CD4-positive, alpha-beta T cell (primary cell): Measurements from ENCODE around the gene KIAA1217. TPM values are rescaled to one million over a fixed set of nuclear protein-coding genes. Genes with fewer than 3 reads are reported as not detected.

Source experiments
- ATAC-seq: fragments of 200-7000 bp; cut with Tn5 transposase; one replicate; pipeline ENCODE4 v1.10.0; 2022; ENCODE audit warnings: mild to moderate bottlenecking; ENCODE audit not compliant: poor library complexity
- CTCF ChIA-PET: fragments of 350-600 bp; sonication (Branson Sonifier 250); formaldehyde crosslinking; loops from one replicate; lab custom pipeline; 2021; ENCODE audit warnings: antibody characterized with exemption, inconsistent platforms; lab: Charles Lee
- POLR2A ChIA-PET: fragments of 350-600 bp; sonication (Branson Sonifier 250); formaldehyde crosslinking; loops from one replicate; lab custom pipeline; 2021; ENCODE audit warnings: antibody characterized with exemption, inconsistent platforms; lab: Charles Lee
- DNase-seq, 14 experiments: peaks; one replicate each; pipeline ENCODE4 v3.0.0-alpha.2; 2013 to 2020; ENCODE audit warnings: mixed read lengths in 2 of 14
- H3K27ac ChIP-seq, 2 donors: one replicate each; pipeline versions ENCODE4 v1.5.1 to v1.7.0; 2013; ENCODE audit warnings: low read length in 2 of 2, low read depth in 1 of 2, mild to moderate bottlenecking in 1 of 2
- H3K27me3 ChIP-seq, 2 experiments: 1 replicate in 1 of 2; 2 replicates in 1 of 2; pipeline versions ENCODE4 v1.6.1 to v1.7.0; 2013; ENCODE audit warnings: low read length in 2 of 2, control low read depth in 1 of 2, mild to moderate bottlenecking in 1 of 2, moderate library complexity in 1 of 2; ENCODE audit not compliant: insufficient read depth in 2 of 2, control insufficient read depth in 1 of 2
- H3K36me3 ChIP-seq: one replicate; pipeline ENCODE4 v1.6.1; 2013; ENCODE audit warnings: low read length, control low read depth; ENCODE audit not compliant: insufficient read depth
- H3K4me1 ChIP-seq: one replicate; pipeline ENCODE4 v1.6.1; 2013; ENCODE audit warnings: low read length, control low read depth; ENCODE audit not compliant: insufficient read depth
- H3K4me3 ChIP-seq: one replicate; pipeline ENCODE4 v1.5.1; 2013; ENCODE audit warnings: mild to moderate bottlenecking, low read length, moderate library complexity
- H3K9me3 ChIP-seq, 2 experiments: 1 replicate in 1 of 2; 2 replicates in 1 of 2; pipeline versions ENCODE4 v1.6.1 to v1.7.0; 2013; ENCODE audit warnings: low read length in 2 of 2, mild to moderate bottlenecking in 2 of 2, control low read depth in 1 of 2, moderate library complexity in 1 of 2; ENCODE audit not compliant: control insufficient read depth in 1 of 2, insufficient read depth in 1 of 2
- H3K27ac Mint-ChIP-seq: one replicate; pipeline ENCODE4 v1.8.0; 2020; ENCODE audit warnings: mixed read lengths
- H3K27me3 Mint-ChIP-seq: one replicate; pipeline ENCODE4 v1.8.0; 2021; ENCODE audit warnings: mixed read lengths
- H3K36me3 Mint-ChIP-seq: one replicate; pipeline ENCODE4 v1.8.0; 2021; ENCODE audit warnings: low read depth, mixed read lengths
- H3K4me1 Mint-ChIP-seq: one replicate; pipeline ENCODE4 v1.8.0; 2021; ENCODE audit warnings: low read depth, mixed read lengths
- H3K4me3 Mint-ChIP-seq: one replicate; pipeline ENCODE4 v1.8.0; 2020; ENCODE audit warnings: mild to moderate bottlenecking, mixed read lengths
- H3K9me3 Mint-ChIP-seq: one replicate; pipeline ENCODE4 v1.8.0; 2020; ENCODE audit warnings: mixed read lengths
- intact Hi-C, 2 experiments: fragments of 100-400 bp; cut with DNase I in 1 of 2; cut with micrococcal nuclease in 1 of 2; formaldehyde crosslinking; loops; one replicate each; pipeline versions ENCODE4 v1.15.1 to v1.9.0; 2023 to 2025; cut with DNase I, micrococcal nuclease
- total RNA-seq, 174 experiments: library from RNA in 2 of 174; stranded (reverse) in 2 of 174; gene quantifications; one replicate each; pipeline ENCODE4 v1.2.3 and lab custom pipeline; 2021 to 2026
- TF ChIP-seq, protein P1 (sequence below): fragments of 200-600 bp; IDR thresholded peaks from one replicate; pipeline ENCODE4 v1.8.0; 2022; ENCODE audit warnings: antibody characterized with exemption, mild to moderate bottlenecking

KIAA1217 gene
- total RNA-seq, 2 experiments from 2014 or later: not detected

DNA sequence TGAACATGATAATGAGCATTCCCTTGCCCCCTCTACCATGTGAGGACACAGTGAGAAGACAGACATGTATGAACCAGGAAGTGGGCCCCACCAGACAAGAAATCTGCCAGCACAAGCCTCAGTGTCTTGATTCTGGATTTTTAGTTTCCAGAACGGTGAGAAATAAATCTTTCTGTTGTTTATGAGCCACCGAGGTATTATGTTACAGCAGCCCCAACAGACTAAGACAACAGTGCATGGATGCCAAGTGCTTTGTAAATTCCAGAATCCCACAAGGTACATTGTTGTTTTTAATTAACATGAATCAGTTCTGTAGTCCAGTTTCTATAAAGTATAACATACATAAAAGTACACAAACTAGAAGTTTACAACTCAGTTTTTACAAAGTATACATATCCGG, 352.5 kb downstream of the KIAA1217 start:
- H3K4me3 ChIP-seq: no peak overlapping the region
- no peak overlapping the region for H3K27ac ChIP-seq
- H3K9me3 Mint-ChIP-seq: no peaks in the 10 kb centered on the region
- H3K27me3 ChIP-seq: no peaks in the 10 kb centered on the region
- H3K4me3 Mint-ChIP-seq: no peak overlapping the region
- intact Hi-C loops: no loop called here
- no peaks in the 10 kb centered on the region for H3K36me3 ChIP-seq
- H3K9me3 ChIP-seq: no peaks in the 10 kb centered on the region
- TF ChIP-seq, protein P1, sequence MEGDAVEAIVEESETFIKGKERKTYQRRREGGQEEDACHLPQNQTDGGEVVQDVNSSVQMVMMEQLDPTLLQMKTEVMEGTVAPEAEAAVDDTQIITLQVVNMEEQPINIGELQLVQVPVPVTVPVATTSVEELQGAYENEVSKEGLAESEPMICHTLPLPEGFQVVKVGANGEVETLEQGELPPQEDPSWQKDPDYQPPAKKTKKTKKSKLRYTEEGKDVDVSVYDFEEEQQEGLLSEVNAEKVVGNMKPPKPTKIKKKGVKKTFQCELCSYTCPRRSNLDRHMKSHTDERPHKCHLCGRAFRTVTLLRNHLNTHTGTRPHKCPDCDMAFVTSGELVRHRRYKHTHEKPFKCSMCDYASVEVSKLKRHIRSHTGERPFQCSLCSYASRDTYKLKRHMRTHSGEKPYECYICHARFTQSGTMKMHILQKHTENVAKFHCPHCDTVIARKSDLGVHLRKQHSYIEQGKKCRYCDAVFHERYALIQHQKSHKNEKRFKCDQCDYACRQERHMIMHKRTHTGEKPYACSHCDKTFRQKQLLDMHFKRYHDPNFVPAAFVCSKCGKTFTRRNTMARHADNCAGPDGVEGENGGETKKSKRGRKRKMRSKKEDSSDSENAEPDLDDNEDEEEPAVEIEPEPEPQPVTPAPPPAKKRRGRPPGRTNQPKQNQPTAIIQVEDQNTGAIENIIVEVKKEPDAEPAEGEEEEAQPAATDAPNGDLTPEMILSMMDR: no peak
- H3K4me1 Mint-ChIP-seq: peaks cover 3% of the 10 kb centered on the region
- ChIA-PET CTCF (no interaction called here), POLR2A (no interaction called here)
- peaks cover 4% of the 10 kb centered on the region for H3K27me3 Mint-ChIP-seq
- peaks cover 4% of the 10 kb centered on the region for H3K4me1 ChIP-seq
- H3K36me3 Mint-ChIP-seq: no peaks in the 10 kb centered on the region
- no peak for DNase-seq
- ATAC-seq: no peak
- H3K27ac Mint-ChIP-seq: no peak overlapping the region

DNA sequence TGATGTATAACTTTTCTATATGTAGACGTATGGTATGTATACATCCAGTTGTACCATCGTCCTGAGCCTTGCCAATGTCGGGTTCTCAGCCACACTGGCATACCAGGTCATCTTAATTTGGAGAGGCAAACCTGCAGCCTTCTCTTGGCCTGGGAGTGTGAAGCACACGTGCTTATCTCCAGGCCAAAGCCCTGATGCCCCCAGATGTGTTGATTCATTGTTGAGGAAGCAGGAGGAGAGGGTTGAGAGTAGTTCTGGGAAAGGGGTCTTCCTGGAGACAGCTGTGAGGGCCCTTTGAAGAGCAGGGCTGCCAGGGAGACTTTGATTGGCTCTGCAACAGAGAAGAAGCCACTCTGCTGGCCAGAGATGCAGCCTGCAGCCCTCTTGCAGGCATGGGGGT, 359.1 kb downstream of the KIAA1217 start:
- DNase-seq: no peak
- Mint-ChIP-seq H3K36me3 (no peaks in the 10 kb centered on the region), H3K9me3 (no peaks in the 10 kb centered on the region), H3K4me3 (no peak overlapping the region), H3K4me1 (no peaks in the 10 kb centered on the region), H3K27ac (no peak overlapping the region), H3K27me3 (peaks cover 21% of the 10 kb centered on the region)
- H3K4me3 ChIP-seq: no peak overlapping the region
- ATAC-seq: no peak
- no peaks in the 10 kb centered on the region for H3K4me1 ChIP-seq
- intact Hi-C loops: no loop called here
- no peaks in the 10 kb centered on the region for H3K9me3 ChIP-seq
- no peaks in the 10 kb centered on the region for H3K36me3 ChIP-seq
- ChIA-PET POLR2A (no interaction called here), CTCF (no interaction called here)
- H3K27ac ChIP-seq: no peak overlapping the region
- TF ChIP-seq, protein P1: no peak
- peaks cover 5 to 6% of the 10 kb centered on the region in 2 experiments for H3K27me3 ChIP-seq

DNA sequence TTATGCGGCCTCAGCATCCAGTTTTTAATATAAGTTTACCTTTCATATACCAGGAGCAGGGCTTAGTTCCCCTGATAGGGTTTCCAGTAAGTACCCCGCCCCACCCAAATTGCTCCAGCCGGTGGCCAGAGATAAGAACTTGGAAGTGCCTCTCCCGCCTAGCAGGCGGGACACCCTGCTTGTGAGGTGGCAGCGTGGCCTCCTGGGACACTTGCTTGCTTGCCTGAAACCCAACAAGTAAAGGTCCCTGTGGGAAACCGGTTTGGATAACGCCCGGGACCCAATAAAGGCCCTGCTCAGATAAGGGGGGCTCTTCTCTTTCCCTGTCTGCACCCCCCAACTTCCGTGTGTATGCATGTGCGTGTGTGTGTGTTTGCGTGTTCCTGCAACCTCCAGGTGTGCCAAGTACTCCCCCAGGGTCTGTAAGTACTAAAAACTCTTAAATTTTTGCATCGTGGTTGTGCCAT, 360.4 kb downstream of the KIAA1217 start:
- Histone ChIP-seq H3K27me3 (peaks cover 5 to 6% of the 10 kb centered on the region in 2 experiments), H3K36me3 (no peaks in the 10 kb centered on the region), H3K4me1 (no peaks in the 10 kb centered on the region), H3K9me3 (no peaks in the 10 kb centered on the region), H3K4me3 (no peak overlapping the region), H3K27ac (no peak overlapping the region)
- no peak for DNase-seq
- no peaks in the 10 kb centered on the region for H3K4me1 Mint-ChIP-seq
- peaks cover 21% of the 10 kb centered on the region for H3K27me3 Mint-ChIP-seq
- POLR2A ChIA-PET: no interaction called here
- H3K27ac Mint-ChIP-seq: no peak overlapping the region
- TF ChIP-seq, protein P1: no peak
- ATAC-seq: no peak
- CTCF ChIA-PET: no interaction called here
- no peaks in the 10 kb centered on the region for H3K9me3 Mint-ChIP-seq
- H3K4me3 Mint-ChIP-seq: no peak overlapping the region
- intact Hi-C loops: no loop called here
- no peaks in the 10 kb centered on the region for H3K36me3 Mint-ChIP-seq
